ENCODE data around the gene APOL2.

DNA sequence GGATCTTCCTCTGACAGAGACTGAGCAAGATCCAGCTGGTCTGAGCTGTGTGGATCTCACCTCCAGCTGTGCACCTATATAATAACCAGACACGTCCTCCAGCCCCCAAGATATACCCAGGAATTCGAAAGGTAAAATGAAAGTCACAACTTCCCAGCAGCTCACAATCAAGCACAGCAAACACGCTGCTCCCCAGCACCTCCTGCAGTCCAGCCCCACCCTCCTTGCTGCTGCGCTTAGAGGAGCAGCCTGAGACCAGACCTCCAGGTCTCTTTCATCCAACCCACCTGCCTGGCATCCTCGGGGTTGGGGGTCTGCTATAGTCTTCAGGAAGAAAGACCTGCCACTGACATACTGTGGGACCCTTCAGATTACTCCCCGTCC is 34.7 kb downstream of the APOL2 start:
- TF ChIP-seq, protein P1, sequence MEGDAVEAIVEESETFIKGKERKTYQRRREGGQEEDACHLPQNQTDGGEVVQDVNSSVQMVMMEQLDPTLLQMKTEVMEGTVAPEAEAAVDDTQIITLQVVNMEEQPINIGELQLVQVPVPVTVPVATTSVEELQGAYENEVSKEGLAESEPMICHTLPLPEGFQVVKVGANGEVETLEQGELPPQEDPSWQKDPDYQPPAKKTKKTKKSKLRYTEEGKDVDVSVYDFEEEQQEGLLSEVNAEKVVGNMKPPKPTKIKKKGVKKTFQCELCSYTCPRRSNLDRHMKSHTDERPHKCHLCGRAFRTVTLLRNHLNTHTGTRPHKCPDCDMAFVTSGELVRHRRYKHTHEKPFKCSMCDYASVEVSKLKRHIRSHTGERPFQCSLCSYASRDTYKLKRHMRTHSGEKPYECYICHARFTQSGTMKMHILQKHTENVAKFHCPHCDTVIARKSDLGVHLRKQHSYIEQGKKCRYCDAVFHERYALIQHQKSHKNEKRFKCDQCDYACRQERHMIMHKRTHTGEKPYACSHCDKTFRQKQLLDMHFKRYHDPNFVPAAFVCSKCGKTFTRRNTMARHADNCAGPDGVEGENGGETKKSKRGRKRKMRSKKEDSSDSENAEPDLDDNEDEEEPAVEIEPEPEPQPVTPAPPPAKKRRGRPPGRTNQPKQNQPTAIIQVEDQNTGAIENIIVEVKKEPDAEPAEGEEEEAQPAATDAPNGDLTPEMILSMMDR (IDR thresholded peaks at IDR 0.05): no peak
- no peak for TF ChIP-seq POLR2A (IDR thresholded peaks at IDR 0.05)

Measured in esophagus squamous epithelium (tissue), 4 donors.